SU-DHL-6 (cell line): Measurements from ENCODE around the gene RANBP3.

Experiments used
- H2AFZ ChIP-seq: fragments of 200-600 bp; sonication (generic); 2 replicates; pipeline ENCODE4 v1.6.1; 2014; ENCODE audit warnings: low read depth, mild to moderate bottlenecking, moderate library complexity, mixed read lengths, antibody characterized with exemption, low read length; ENCODE audit not compliant: severe bottlenecking
- H3F3A ChIP-seq: fragments of 200-600 bp; shearing (Covaris generic); 2 replicates; pipeline ENCODE4 v1.6.0; 2016; ENCODE audit warnings: antibody characterized with exemption, mild to moderate bottlenecking; ENCODE audit not compliant: insufficient read depth
- H3K27ac ChIP-seq: fragments of 200-600 bp; sonication (generic); 2 replicates; pipeline ENCODE4 v1.5.1; 2016; ENCODE audit warnings: low read depth, mild to moderate bottlenecking, low read length, moderate library complexity, mixed read lengths
- H3K27me3 ChIP-seq: fragments of 200-600 bp; sonication (generic), shearing (Covaris generic); 2 replicates; pipeline ENCODE4 v1.6.0; 2014; ENCODE audit warnings: mild to moderate bottlenecking, low read length
- H3K36me3 ChIP-seq: fragments of 200-600 bp; sonication (generic); 2 replicates; pipeline ENCODE4 v1.6.1; 2014; ENCODE audit warnings: mild to moderate bottlenecking, low read length, mixed read lengths
- H3K4me2 ChIP-seq: fragments of 300-600, 200-600 bp; shearing (Covaris generic), sonication (generic); 2 replicates; pipeline ENCODE4 v1.6.0; 2014; ENCODE audit warnings: low read length, low read depth, mild to moderate bottlenecking; ENCODE audit not compliant: poor library complexity, severe bottlenecking
- H3K4me3 ChIP-seq: fragments of 200-600 bp; sonication (generic); 2 replicates; pipeline ENCODE4 v1.5.1; 2014; ENCODE audit warnings: antibody characterized with exemption, low read length, mild to moderate bottlenecking, mixed read lengths; ENCODE audit not compliant: insufficient read depth, poor library complexity, severe bottlenecking
- H3K79me2 ChIP-seq: fragments of 200-600 bp; sonication (generic); 2 replicates; pipeline ENCODE4 v1.6.1; 2014; ENCODE audit warnings: mild to moderate bottlenecking, low read length, moderate library complexity; ENCODE audit not compliant: insufficient read depth
- H3K9ac ChIP-seq: fragments of 200-600 bp; sonication (generic); 2 replicates; pipeline ENCODE4 v1.7.0; 2014; ENCODE audit warnings: mild to moderate bottlenecking, low read length
- H3K9me2 ChIP-seq: fragments of 200-600 bp; sonication (generic); replicated peaks from 2 replicates; pipeline ENCODE4 v1.6.1; 2014; ENCODE audit warnings: low read length; ENCODE audit not compliant: insufficient read depth
- H3K9me3 ChIP-seq: fragments of 200-600 bp; sonication (generic); 2 replicates; pipeline ENCODE4 v1.6.1; 2014; ENCODE audit warnings: low read length, mixed read lengths; ENCODE audit not compliant: insufficient read depth
- H4K20me1 ChIP-seq: fragments of 200-600 bp; sonication (generic); 2 replicates; pipeline ENCODE4 v1.6.1; 2014; ENCODE audit warnings: low read depth, mild to moderate bottlenecking, antibody characterized with exemption, low read length, moderate library complexity, mixed read lengths
- CTCF ChIP-seq: fragments of 200-600 bp; sonication (generic); IDR thresholded peaks from one replicate; pipeline ENCODE4 v1.5.1; 2017; ENCODE audit warnings: antibody characterized with exemption, mild to moderate bottlenecking, low read length, moderate library complexity; ENCODE audit not compliant: insufficient read depth, poor library complexity, severe bottlenecking
- EZH2phosphoT487 ChIP-seq: fragments of 200-600 bp; sonication (generic), shearing (Covaris generic); conservative IDR thresholded peaks from 2 replicates; pipeline ENCODE4 v1.6.1; 2018; ENCODE audit warnings: mild to moderate bottlenecking, antibody characterized with exemption, low read length, moderate library complexity, mixed read lengths

Gene RANBP3

GRCh38 chr19:5915782-5916165, 62.2 kb downstream of the RANBP3 start:
- H3K9me3 ChIP-seq, result no peaks in the 10 kb centered on the region
- H2AFZ ChIP-seq, result no peak overlapping the region
- TF ChIP-seq EZH2phosphoT487 (no peak), CTCF (no peak)
- no peaks in the 10 kb centered on the region for H4K20me1 ChIP-seq
- no peaks in the 10 kb centered on the region for H3K79me2 ChIP-seq
- H3K4me2 ChIP-seq, result no peak overlapping the region
- H3K27ac ChIP-seq, result no peak overlapping the region
- no peaks in the 10 kb centered on the region; the same call in 1 of the 2 replicates for H3F3A ChIP-seq
- no peaks in the 10 kb centered on the region for H3K36me3 ChIP-seq
- H3K4me3 ChIP-seq, result no peak overlapping the region
- no peaks in the 10 kb centered on the region for H3K9me2 ChIP-seq
- H3K9ac ChIP-seq, result no peak overlapping the region
- no peaks in the 10 kb centered on the region for H3K27me3 ChIP-seq

GRCh38 chr19:5914946-5915781, 62.8 kb downstream of the RANBP3 start:
- Histone ChIP-seq H3F3A (no peaks in the 10 kb centered on the region; the same call in 1 of the 2 replicates), H3K4me3 (no peak overlapping the region), H3K9ac (no peak overlapping the region), H3K4me2 (no peak overlapping the region), H4K20me1 (no peaks in the 10 kb centered on the region), H3K79me2 (no peaks in the 10 kb centered on the region), H2AFZ (no peak overlapping the region), H3K9me3 (no peaks in the 10 kb centered on the region), H3K9me2 (no peaks in the 10 kb centered on the region), H3K36me3 (no peaks in the 10 kb centered on the region), H3K27me3 (no peaks in the 10 kb centered on the region), H3K27ac (no peak overlapping the region)
- no peak for TF ChIP-seq EZH2phosphoT487

GRCh38 chr19:5914358-5914774, 63.6 kb downstream of the RANBP3 start:
- Histone ChIP-seq H2AFZ (no peak overlapping the region), H3F3A (no peaks in the 10 kb centered on the region; the same call in 1 of the 2 replicates), H3K4me2 (no peak overlapping the region), H3K9me3 (no peaks in the 10 kb centered on the region), H3K4me3 (no peak overlapping the region), H3K9ac (no peak overlapping the region), H3K79me2 (no peaks in the 10 kb centered on the region), H4K20me1 (no peaks in the 10 kb centered on the region), H3K27me3 (no peaks in the 10 kb centered on the region), H3K27ac (no peak overlapping the region), H3K36me3 (no peaks in the 10 kb centered on the region), H3K9me2 (no peaks in the 10 kb centered on the region)
- TF ChIP-seq EZH2phosphoT487 (no peak), CTCF (no peak)

GRCh38 chr19:5913739-5914357, 64.1 kb downstream of the RANBP3 start, which contains the start of gene CAPS:
TSS of gene CAPS (plus strand) at chr19:5914254. CDS start at chr19:5914407, 153 bp downstream.
- no peaks in the 10 kb centered on the region for H3K9me3 ChIP-seq
- H3K27ac ChIP-seq, result no peak within 1 kb of the TSS
- H3K4me3 ChIP-seq, result no peak within 1 kb of the TSS
- TF ChIP-seq CTCF, result no peak
- TF ChIP-seq EZH2phosphoT487, result no peak
- H3K27me3 ChIP-seq, result no peaks in the 10 kb centered on the region
- no peak within 1 kb of the TSS for H3K9ac ChIP-seq
- H4K20me1 ChIP-seq, result no peaks in the 10 kb centered on the region
- H3K36me3 ChIP-seq, result no peaks in the 10 kb centered on the region
- H3K4me2 ChIP-seq, result no peak within 1 kb of the TSS
- H3F3A ChIP-seq, result no peaks in the 10 kb centered on the region; the same call in 1 of the 2 replicates
- no peaks in the 10 kb centered on the region for H3K79me2 ChIP-seq
- no peak within 1 kb of the TSS for H2AFZ ChIP-seq
- no peaks in the 10 kb centered on the region for H3K9me2 ChIP-seq
